Fibroblast of villous mesenchyme (primary cell): Measurements from ENCODE around the gene COL26A1. TPM values are rescaled to one million over a fixed set of nuclear protein-coding genes. Genes with fewer than 3 reads are reported as not detected.

Experiments
- DNase-seq: peaks from one replicate; pipeline ENCODE4 v3.0.0-alpha.2; 2010; ENCODE audit warnings: low read depth
- H3K4me3 ChIP-seq: 2 replicates; pipeline ENCODE4 v1.5.1; 2011; ENCODE audit warnings: low read depth, mild to moderate bottlenecking, low read length
- total RNA-seq: library from RNA; depleted of rRNA; stranded (reverse); fragments of >200 nt; gene quantifications from 2 replicates; pipeline ENCODE4 v1.2.3, GENCODE V29; 2012
- TF ChIP-seq, protein P1 (sequence below): IDR thresholded peaks from 2 replicates; pipeline ENCODE4 v1.5.1; 2012; ENCODE audit warnings: low read depth, mild to moderate bottlenecking, low read length; ENCODE audit not compliant: insufficient read depth

The COL26A1 gene
- total RNA-seq, 1 donor = not detected

DNA sequence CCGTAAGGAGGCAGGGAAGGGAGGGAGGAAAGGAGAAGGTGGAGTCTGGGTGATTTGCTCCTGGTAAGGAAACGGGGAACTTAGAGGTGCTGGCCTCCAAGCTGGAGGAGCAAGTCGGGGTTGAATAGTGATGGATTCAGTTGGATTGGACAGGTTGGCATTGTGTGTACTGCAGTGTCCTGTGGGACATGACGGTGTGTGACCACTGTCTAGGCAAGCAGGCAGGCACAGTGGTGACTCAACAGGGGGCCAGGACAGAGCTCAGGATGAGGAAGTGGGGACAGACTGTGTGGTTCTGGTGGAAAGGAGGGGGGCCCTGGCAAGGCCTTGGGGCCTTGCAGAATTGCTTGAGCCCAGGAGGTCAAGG is 48.8 kb downstream of the COL26A1 start:
- H3K4me3 ChIP-seq = no peak overlapping the region
- DNase-seq = no peak
- TF ChIP-seq, protein P1, sequence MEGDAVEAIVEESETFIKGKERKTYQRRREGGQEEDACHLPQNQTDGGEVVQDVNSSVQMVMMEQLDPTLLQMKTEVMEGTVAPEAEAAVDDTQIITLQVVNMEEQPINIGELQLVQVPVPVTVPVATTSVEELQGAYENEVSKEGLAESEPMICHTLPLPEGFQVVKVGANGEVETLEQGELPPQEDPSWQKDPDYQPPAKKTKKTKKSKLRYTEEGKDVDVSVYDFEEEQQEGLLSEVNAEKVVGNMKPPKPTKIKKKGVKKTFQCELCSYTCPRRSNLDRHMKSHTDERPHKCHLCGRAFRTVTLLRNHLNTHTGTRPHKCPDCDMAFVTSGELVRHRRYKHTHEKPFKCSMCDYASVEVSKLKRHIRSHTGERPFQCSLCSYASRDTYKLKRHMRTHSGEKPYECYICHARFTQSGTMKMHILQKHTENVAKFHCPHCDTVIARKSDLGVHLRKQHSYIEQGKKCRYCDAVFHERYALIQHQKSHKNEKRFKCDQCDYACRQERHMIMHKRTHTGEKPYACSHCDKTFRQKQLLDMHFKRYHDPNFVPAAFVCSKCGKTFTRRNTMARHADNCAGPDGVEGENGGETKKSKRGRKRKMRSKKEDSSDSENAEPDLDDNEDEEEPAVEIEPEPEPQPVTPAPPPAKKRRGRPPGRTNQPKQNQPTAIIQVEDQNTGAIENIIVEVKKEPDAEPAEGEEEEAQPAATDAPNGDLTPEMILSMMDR = peak; percentile 7

DNA sequence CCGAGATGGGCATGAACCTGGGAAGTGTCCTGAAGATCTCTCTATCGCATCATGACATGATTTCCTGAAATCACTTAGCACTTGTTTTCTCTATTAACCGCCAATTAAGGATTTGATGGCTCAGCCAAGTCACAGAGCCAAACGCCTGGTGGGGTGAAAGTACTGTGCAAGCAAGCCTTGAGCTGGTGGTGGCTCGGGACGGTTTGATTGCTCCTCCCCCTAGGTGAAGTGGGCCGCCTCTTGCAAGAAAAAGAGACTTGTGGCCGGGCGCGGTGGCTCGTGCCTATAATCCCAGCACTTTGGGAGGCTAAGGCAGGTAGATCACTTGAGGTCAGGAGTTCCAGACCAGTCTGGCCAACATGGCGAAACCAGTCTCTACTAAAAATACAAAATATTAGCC is 50.3 kb downstream of the COL26A1 start:
- TF ChIP-seq, protein P1 = no peak
- DNase-seq = no peak

DNA sequence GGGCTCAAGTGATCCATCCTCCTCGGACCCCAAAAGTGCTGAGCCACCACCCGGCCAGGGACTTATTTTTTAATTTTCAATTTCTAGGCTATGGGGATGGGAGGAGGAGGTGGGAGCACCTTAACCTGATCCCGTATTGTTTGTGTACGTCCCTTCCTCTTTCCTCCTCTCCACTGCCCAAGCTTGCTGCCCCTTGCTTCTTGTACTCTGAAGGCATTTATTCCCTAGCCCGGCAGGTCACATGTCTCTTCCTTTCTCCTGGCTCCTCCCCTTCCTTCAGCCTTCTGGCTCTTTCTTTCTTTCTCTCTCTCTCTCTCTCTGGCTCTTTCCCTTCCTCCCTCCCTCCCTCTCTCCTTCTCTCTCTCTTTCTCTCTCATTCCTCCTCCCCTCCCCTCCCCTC is 56.0 kb downstream of the COL26A1 start:
- TF ChIP-seq, protein P1 = no peak
- DNase-seq = no peak
- no peak overlapping the region for H3K4me3 ChIP-seq

More for the DNA sequence above, 50.3 kb downstream of the COL26A1 start:
- no peak overlapping the region for H3K4me3 ChIP-seq

DNA sequence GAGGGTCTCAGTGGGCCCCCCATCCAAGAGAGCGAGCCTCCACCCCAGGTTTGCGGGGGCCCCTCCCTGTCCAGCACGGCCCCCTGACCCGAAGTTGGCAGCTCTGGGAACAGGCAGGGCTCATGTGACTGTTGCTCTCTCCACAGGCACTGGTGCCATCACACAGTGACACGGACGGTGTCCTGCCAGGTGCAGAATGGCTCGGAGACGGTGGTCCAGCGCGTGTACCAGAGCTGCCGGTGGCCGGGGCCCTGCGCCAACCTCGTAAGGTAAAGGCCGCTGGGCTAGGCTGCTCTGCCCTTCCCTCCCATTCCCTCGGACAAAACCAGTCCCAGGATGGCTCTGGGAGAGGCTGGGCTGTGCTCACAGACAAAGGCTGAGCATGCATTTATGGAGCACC is 57.2 kb downstream of the COL26A1 start:
- TF ChIP-seq, protein P1 = no peak
- DNase-seq = no peak
- no peak overlapping the region for H3K4me3 ChIP-seq

DNA sequence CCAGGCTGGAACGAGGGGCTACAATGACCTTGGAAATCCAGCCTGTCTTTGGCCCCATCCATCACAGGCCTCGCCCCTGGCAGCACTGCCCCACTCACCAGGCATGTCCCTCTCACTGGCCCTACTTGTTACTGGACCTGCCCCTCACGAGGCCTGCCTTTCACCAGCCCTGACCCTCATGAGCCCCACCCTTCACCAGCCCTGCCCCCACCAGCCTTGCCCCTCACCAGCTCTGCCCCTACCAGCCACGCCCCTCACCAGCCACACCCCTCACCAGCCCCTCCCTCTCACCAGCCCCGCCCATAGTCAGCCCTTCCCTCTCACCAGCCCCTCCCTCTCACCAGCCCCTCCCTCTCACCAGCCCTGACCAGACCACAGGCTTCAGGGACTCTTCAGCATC is 57.8 kb downstream of the COL26A1 start:
- H3K4me3 ChIP-seq = no peak overlapping the region
- DNase-seq = no peak
- TF ChIP-seq, protein P1 = no peak

DNA sequence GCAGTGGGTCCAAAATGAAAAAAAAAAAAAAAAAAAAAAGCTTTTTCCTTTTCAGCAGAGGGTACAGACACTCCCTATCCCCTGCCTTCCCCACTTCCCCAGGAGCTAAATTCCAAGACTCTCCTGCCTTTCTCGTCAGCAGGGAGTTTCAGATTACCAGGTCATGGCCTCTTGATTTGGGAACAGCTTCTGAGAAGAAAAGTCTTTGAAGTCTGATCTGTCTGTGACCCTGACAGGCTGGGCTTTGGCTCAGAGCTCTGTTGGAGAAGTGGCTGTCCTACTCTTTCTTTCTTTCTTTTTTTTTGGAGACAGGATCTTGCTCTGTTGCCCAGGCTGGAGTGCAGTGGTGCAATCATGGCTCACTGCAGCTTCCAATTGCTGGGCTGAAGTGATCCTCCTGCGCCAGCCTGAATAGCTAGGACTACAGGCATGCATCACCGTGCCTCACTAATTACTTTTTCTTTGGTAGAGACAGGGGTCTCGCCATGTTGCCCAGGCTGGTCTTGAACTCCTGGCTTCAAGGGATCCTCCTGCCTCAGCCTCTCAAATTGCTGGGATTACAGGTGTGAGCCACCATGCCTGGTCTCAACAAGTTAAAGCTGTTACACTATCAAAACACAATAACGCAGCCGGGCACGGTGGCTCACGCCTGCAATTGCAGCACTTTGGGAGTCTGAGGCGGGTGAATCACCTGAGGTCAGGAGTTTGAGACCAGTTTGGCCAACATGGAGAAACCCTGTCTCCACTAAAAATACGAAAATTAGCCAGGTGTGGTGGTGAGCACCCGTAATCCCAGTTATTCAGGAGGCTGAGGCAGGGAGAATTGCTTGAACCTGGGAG is 59.9 kb downstream of the COL26A1 start:
- H3K4me3 ChIP-seq = no peak overlapping the region
- no peak for DNase-seq
- TF ChIP-seq, protein P1 = no peak
